ENCODE data around the gene PDP2. TPM values are rescaled to one million over a fixed set of nuclear protein-coding genes. Genes with fewer than 3 reads are reported as not detected.

The PDP2 gene
- total RNA-seq, 4 donors from 2014 or later, result 4.9 to 36.2 (median 11.5) TPM

DNA sequence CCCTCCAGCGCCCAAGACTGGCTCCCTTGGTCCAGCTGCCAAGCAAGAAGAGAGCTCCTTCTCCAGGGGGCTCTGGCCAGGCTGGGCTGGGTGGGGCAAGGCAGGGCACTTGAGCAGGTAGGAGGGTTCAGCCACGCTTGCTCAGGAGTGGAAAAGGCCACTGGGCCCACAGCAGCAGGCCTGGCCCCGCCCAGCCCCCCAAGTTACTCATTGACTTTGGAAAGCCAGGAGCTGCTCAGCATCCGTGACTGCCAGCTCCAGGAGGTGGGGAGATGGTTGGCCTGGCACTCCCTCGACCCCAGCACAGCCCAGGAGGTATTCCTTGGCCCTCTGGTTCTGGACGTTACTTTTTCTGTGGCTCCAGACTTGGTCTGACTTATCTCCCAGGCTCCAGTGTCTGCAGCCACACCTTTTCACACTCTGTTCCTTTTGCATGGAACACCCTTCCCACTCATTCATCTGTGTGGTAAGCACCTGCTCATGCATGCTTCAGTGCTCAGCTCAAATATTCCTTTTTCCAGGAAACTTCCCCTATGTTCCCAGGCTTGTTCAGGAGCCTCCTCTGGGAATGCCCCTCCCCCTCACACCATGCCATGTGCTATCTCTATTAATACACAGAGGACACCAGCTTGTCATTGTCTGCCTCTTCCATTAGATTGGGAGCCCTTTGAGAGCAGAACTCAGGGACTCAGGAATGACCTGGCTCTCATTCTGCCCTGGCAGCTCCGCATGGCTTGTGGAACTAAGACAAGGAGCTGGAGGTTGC lies 38.7 kb downstream of the PDP2 start, which contains the start of gene CDH16:
Gene CDH16, minus strand, starts transcription at position 83 of the 766 bp plus-strand sequence. CDS start 820 bp downstream, outside the sequence.
- Histone ChIP-seq H3K36me3 (no peaks in the 10 kb centered on the region), H3K27me3 (peaks cover 2% of the 10 kb centered on the region), H3K27ac (no peak within 1 kb of the TSS), H3K4me3 (no peak within 1 kb of the TSS), H3K9me3 (no peaks in the 10 kb centered on the region), H3K4me1 (peaks cover 4 to 24% (median 19%) of the 10 kb centered on the region in 4 donors)
- in situ Hi-C loops (cut with MboI; ENCODE audit: low pct_ligation_motif_present in 1 of 4, low pct_unique_long_range_greater_than_20kb in 1 of 4, low sequenced_read_pairs in 3 of 4) (no loop called here), intact Hi-C loops (cut with DNase I; ENCODE audit: low total_unique reads) (no loop called here)
- no peak for DNase-seq
- TF ChIP-seq POLR2AphosphoS5 (IDR thresholded peaks at IDR 0.05), result no peak
- TF ChIP-seq EP300 (IDR thresholded peaks at IDR 0.05; ENCODE audit: low read depth), result no peak
- TF ChIP-seq, protein P1, sequence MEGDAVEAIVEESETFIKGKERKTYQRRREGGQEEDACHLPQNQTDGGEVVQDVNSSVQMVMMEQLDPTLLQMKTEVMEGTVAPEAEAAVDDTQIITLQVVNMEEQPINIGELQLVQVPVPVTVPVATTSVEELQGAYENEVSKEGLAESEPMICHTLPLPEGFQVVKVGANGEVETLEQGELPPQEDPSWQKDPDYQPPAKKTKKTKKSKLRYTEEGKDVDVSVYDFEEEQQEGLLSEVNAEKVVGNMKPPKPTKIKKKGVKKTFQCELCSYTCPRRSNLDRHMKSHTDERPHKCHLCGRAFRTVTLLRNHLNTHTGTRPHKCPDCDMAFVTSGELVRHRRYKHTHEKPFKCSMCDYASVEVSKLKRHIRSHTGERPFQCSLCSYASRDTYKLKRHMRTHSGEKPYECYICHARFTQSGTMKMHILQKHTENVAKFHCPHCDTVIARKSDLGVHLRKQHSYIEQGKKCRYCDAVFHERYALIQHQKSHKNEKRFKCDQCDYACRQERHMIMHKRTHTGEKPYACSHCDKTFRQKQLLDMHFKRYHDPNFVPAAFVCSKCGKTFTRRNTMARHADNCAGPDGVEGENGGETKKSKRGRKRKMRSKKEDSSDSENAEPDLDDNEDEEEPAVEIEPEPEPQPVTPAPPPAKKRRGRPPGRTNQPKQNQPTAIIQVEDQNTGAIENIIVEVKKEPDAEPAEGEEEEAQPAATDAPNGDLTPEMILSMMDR (IDR thresholded peaks at IDR 0.05), result no peak
- no peak for TF ChIP-seq POLR2A (IDR thresholded peaks at IDR 0.05)
- 60 to 62% methylated on average over 3 to 7 of the region's 7 CpGs for WGBS, 2 donors (ENCODE audit: low coverage in 1 of 2)

DNA sequence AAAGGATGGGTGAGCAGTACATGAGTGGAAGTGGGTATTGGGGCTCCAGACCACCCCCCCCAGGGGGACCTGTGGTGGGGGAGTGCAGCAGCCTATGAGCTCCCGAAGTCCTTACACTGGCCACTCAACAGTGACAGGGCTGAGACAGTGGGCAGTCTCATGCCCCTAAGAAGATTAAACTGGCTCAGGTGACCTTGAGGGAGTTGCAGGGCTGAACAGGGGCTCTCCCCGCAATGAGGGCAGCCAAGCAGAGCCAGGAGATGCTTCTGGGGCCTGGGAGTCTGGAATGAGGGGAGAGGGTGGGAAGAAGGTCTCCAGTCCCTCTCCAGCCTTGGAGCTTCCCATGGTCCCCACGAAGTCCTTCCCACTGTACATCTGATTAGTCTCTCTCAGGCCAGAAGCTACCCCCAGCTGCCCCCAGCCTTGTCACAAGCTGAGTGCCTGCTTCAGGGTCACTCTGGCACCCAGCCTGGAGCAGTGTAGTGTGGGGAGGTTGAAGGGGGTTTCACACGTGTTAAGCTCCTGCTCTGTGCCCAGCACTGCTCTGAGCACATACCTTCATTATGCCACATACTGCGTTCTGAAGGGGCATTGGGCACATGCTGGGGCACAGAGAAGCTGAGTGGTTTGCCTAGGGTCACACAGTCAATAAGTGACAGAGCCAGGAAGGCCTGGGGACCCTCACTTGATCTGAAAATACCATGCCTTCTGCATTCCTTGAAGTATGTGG lies 39.4 kb downstream of the PDP2 start:
- peaks cover 4 to 32% (median 24%) of the 10 kb centered on the region in 4 donors for H3K4me1 ChIP-seq
- intact Hi-C loops (cut with DNase I; ENCODE audit: low total_unique reads), result no loop called here
- no peak for DNase-seq
- no peak overlapping the region for H3K27ac ChIP-seq
- H3K9me3 ChIP-seq, result no peaks in the 10 kb centered on the region
- WGBS, 2 donors (ENCODE audit: low coverage in 1 of 2), result 83 to 91% methylated on average over 1 to 4 of the region's 5 CpGs
- H3K4me3 ChIP-seq, result no peak overlapping the region
- in situ Hi-C loops (cut with MboI; ENCODE audit: low pct_ligation_motif_present in 1 of 4, low pct_unique_long_range_greater_than_20kb in 1 of 4, low sequenced_read_pairs in 3 of 4), result no loop called here
- peaks cover 9% of the 10 kb centered on the region for H3K27me3 ChIP-seq
- no peaks in the 10 kb centered on the region for H3K36me3 ChIP-seq
- TF ChIP-seq POLR2A (IDR thresholded peaks at IDR 0.05) (no peak), EP300 (IDR thresholded peaks at IDR 0.05; ENCODE audit: low read depth) (no peak), POLR2AphosphoS5 (IDR thresholded peaks at IDR 0.05) (no peak)
- TF ChIP-seq, protein P1 (IDR thresholded peaks at IDR 0.05), result no peak

DNA sequence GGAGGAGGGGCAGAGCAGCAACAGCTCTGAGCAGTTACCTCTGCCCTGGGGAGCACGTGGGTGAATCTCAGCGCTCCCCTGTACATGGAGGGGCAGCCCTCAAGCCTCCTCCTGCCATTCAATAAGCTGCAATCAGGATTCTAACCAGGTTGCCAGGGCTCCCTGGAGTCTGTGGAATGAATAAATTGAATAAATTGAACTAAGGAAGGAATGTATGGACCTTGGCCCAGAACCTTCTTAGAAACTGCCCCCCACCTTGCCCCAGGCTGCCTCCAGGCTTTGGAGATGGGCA lies 39.9 kb downstream of the PDP2 start:
- H3K27ac ChIP-seq, result no peak overlapping the region
- 60% methylated on average over 2 of the region's 2 CpGs; no CpG with 5 or more reads in 1 of the 2 donors for WGBS, 2 donors (ENCODE audit: low coverage in 1 of 2)
- in situ Hi-C loops (cut with MboI; ENCODE audit: low pct_ligation_motif_present in 1 of 4, low pct_unique_long_range_greater_than_20kb in 1 of 4, low sequenced_read_pairs in 3 of 4), result no loop called here

More for the DNA sequence above, 39.9 kb downstream of the PDP2 start:
- H3K36me3 ChIP-seq, result no peaks in the 10 kb centered on the region
- intact Hi-C loops (cut with DNase I; ENCODE audit: low total_unique reads), result no loop called here
- TF ChIP-seq, protein P1 (IDR thresholded peaks at IDR 0.05), result no peak
- TF ChIP-seq EP300 (IDR thresholded peaks at IDR 0.05; ENCODE audit: low read depth), result no peak
- TF ChIP-seq POLR2A (IDR thresholded peaks at IDR 0.05), result no peak
- no peak for TF ChIP-seq POLR2AphosphoS5 (IDR thresholded peaks at IDR 0.05)
- H3K9me3 ChIP-seq, result no peaks in the 10 kb centered on the region
- H3K4me3 ChIP-seq, result no peak overlapping the region
- H3K4me1 ChIP-seq, result peaks cover 4 to 36% (median 27%) of the 10 kb centered on the region in 4 donors
- DNase-seq, result no peak
- peaks cover 12% of the 10 kb centered on the region for H3K27me3 ChIP-seq

Measured in transverse colon (tissue), 4 donors.